IMR-90 (cell line): ENCODE data around the gene RNF144A. TPM values are rescaled to one million over a fixed set of nuclear protein-coding genes. Genes with fewer than 3 reads are reported as not detected.

Source experiments
- ATAC-seq: fragments of 200-7000 bp; cut with Tn5 transposase; 2 replicates; pipeline ENCODE4 v1.9.1; 2020; ENCODE audit warnings: low read depth, mild to moderate bottlenecking, moderate library complexity
- BruUV-seq: library from RNA; stranded (reverse); fragments of 400-500 nt; replicated peaks from 2 replicates; lab custom pipeline; 2021; lab: Mats Ljungman, UMichigan
- CTCF ChIA-PET: fragments of 300-600 bp; formaldehyde crosslinking; extraction: SDS; loops from one replicate; lab custom pipeline; 2021; ENCODE audit warnings: antibody characterized with exemption; lab: Yijun Ruan, JAX
- POLR2A ChIA-PET: fragments of 300-600 bp; sonication (Branson Sonifier 250); formaldehyde crosslinking; loops from one replicate; lab custom pipeline; 2022; ENCODE audit warnings: antibody characterized with exemption; ENCODE audit not compliant: unreplicated experiment; lab: Charles Lee
- DNase-seq: peaks from one replicate; pipeline ENCODE4 v3.0.0; 2013
- H2AFZ ChIP-seq: replicated peaks from 2 replicates; pipeline ENCODE3; 2013; ENCODE audit warnings: low read length, mild to moderate bottlenecking; ENCODE audit not compliant: poor library complexity
- H2AK5ac ChIP-seq: 2 replicates; pipeline ENCODE4 v1.6.1; 2013; ENCODE audit warnings: low read depth, low read length, inconsistent platforms
- H2AK9ac ChIP-seq: replicated peaks from 2 replicates; pipeline ENCODE3; 2013; ENCODE audit warnings: mild to moderate bottlenecking, low read depth, low read length, moderate library complexity; ENCODE audit not compliant: poor library complexity
- H2BK120ac ChIP-seq: 2 replicates; pipeline ENCODE4 v1.6.1; 2013; ENCODE audit warnings: low read depth, low read length, inconsistent platforms
- H2BK15ac ChIP-seq: 3 replicates; pipeline ENCODE4 v1.6.1; 2013; ENCODE audit warnings: low read depth, low read length, inconsistent platforms
- H2BK20ac ChIP-seq: 2 replicates; pipeline ENCODE4 v1.6.1; 2013; ENCODE audit warnings: low read depth, mild to moderate bottlenecking, inconsistent platforms, low read length, moderate library complexity
- H2BK5ac ChIP-seq: 2 replicates; pipeline ENCODE4 v1.6.1; 2013; ENCODE audit warnings: mild to moderate bottlenecking, low read depth, low read length, inconsistent platforms; ENCODE audit not compliant: poor library complexity, severe bottlenecking
- H3K14ac ChIP-seq: replicated peaks from 2 replicates; pipeline ENCODE4 v1.6.1; 2013; ENCODE audit warnings: low read depth, low read length, inconsistent platforms
- H3K18ac ChIP-seq: 2 replicates; pipeline ENCODE4 v1.6.1; 2013; ENCODE audit warnings: low read depth, low read length, control low read depth
- H3K23ac ChIP-seq: 2 replicates; pipeline ENCODE4 v1.6.1; 2013; ENCODE audit warnings: low read depth, low read length, inconsistent platforms
- H3K27ac ChIP-seq: 2 replicates; pipeline ENCODE4 v1.5.1; 2013; ENCODE audit warnings: mild to moderate bottlenecking, control low read depth, low read length; ENCODE audit not compliant: insufficient read depth
- H3K27me3 ChIP-seq: 2 replicates; pipeline ENCODE4 v1.6.1; 2013; ENCODE audit warnings: low read length; ENCODE audit not compliant: control insufficient read depth, insufficient read depth
- H3K36me3 ChIP-seq: 2 replicates; pipeline ENCODE4 v1.6.1; 2013; ENCODE audit warnings: low read length, mixed read lengths; ENCODE audit not compliant: control insufficient read depth, insufficient read depth
- H3K4ac ChIP-seq: 2 replicates; pipeline ENCODE4 v1.6.1; 2013; ENCODE audit warnings: low read depth, low read length, inconsistent platforms
- H3K4me1 ChIP-seq: 2 replicates; pipeline ENCODE4 v1.6.1; 2013; ENCODE audit warnings: low read length, mixed read lengths; ENCODE audit not compliant: control insufficient read depth, insufficient read depth
- H3K4me2 ChIP-seq: 2 replicates; pipeline ENCODE4 v1.6.1; 2013; ENCODE audit warnings: low read depth, mild to moderate bottlenecking, control low read depth, low read length, moderate library complexity
- H3K4me3 ChIP-seq: 2 replicates; pipeline ENCODE4 v1.5.1; 2013; ENCODE audit warnings: low read depth, mild to moderate bottlenecking, control low read depth, low read length, moderate library complexity; ENCODE audit not compliant: insufficient read depth
- H3K56ac ChIP-seq: 2 replicates; pipeline ENCODE4 v1.6.1; 2013; ENCODE audit warnings: low read length, inconsistent platforms; ENCODE audit not compliant: insufficient read depth; ENCODE audit errors: extremely low read depth
- H3K79me1 ChIP-seq, 2 experiments: 2 replicates each; pipeline ENCODE4 v1.6.1; 2013; ENCODE audit warnings: low read length in 2 of 2, inconsistent platforms in 1 of 2, low read depth in 1 of 2
- H3K9ac ChIP-seq: 2 replicates; pipeline ENCODE4 v1.6.1; 2013; ENCODE audit warnings: low read depth, low read length, control low read depth
- H3K9me1 ChIP-seq: 2 replicates; pipeline ENCODE4 v1.6.1; 2013; ENCODE audit warnings: low read length, inconsistent platforms; ENCODE audit not compliant: insufficient read depth
- H3K9me3 ChIP-seq: 2 replicates; pipeline ENCODE4 v1.6.1; 2013; ENCODE audit warnings: low read length; ENCODE audit not compliant: control insufficient read depth, insufficient read depth
- H4K20me1 ChIP-seq: 2 replicates; pipeline ENCODE4 v1.6.1; 2013; ENCODE audit warnings: low read length, inconsistent platforms; ENCODE audit not compliant: insufficient read depth
- H4K5ac ChIP-seq: 2 replicates; pipeline ENCODE4 v1.6.1; 2013; ENCODE audit warnings: mild to moderate bottlenecking, low read depth, low read length, control low read depth
- H4K8ac ChIP-seq, 2 experiments: 2 replicates each; pipeline ENCODE4 v1.6.1; 2013; ENCODE audit warnings: low read depth in 2 of 2, low read length in 2 of 2, control low read depth in 1 of 2, inconsistent platforms in 1 of 2
- H4K91ac ChIP-seq: 2 replicates; pipeline ENCODE4 v1.6.1; 2013; ENCODE audit warnings: low read depth, low read length, inconsistent platforms; ENCODE audit not compliant: insufficient read depth
- BHLHE40 ChIP-seq: fragments of 150-350 bp; IDR thresholded peaks from 2 replicates; pipeline ENCODE4 v1.6.1; 2016; ENCODE audit warnings: mild to moderate bottlenecking, low read depth, low read length
- CEBPB ChIP-seq: IDR thresholded peaks from 2 replicates; pipeline ENCODE4 v1.6.1; 2012; ENCODE audit warnings: low read depth, low read length, improper control_type of control experiment
- CHD1 ChIP-seq: IDR thresholded peaks from 2 replicates; pipeline ENCODE4 v1.6.1; 2012; ENCODE audit warnings: low read depth, low read length, improper control_type of control experiment
- CTCF ChIP-seq: conservative IDR thresholded peaks from 2 replicates; pipeline ENCODE4 v1.5.1; 2012; ENCODE audit warnings: mild to moderate bottlenecking, low read depth, low read length, improper control_type of control experiment
- FOS ChIP-seq: fragments of 150-350 bp; IDR thresholded peaks from 2 replicates; pipeline ENCODE4 v1.6.1; 2016; ENCODE audit warnings: low read depth, low read length
- MAFK ChIP-seq: IDR thresholded peaks from 2 replicates; pipeline ENCODE4 v1.6.1; 2012; ENCODE audit warnings: low read depth, low read length, improper control_type of control experiment
- MAZ ChIP-seq: IDR thresholded peaks from 2 replicates; pipeline ENCODE4 v1.6.1; 2012; ENCODE audit warnings: low read depth, mild to moderate bottlenecking, low read length, improper control_type of control experiment, moderate library complexity, borderline replicate concordance
- MXI1 ChIP-seq: IDR thresholded peaks from 2 replicates; pipeline ENCODE4 v1.6.1; 2012; ENCODE audit warnings: low read depth, mild to moderate bottlenecking, low read length, moderate library complexity, borderline replicate concordance
- NFE2L2 ChIP-seq: fragments of 150-350 bp; IDR thresholded peaks from 2 replicates; pipeline ENCODE4 v1.6.1; 2016; ENCODE audit warnings: low read depth, mild to moderate bottlenecking, low read length
- POLR2A ChIP-seq: IDR thresholded peaks from 2 replicates; pipeline ENCODE4 v1.6.1; 2012; ENCODE audit warnings: mild to moderate bottlenecking, low read depth, low read length
- RAD21 ChIP-seq: IDR thresholded peaks from 2 replicates; pipeline ENCODE4 v1.6.1; 2012; ENCODE audit warnings: low read length, improper control_type of control experiment
- RCOR1 ChIP-seq: IDR thresholded peaks from 2 replicates; pipeline ENCODE4 v1.6.1; 2012; ENCODE audit warnings: mild to moderate bottlenecking, low read length, improper control_type of control experiment; ENCODE audit not compliant: insufficient replicate concordance
- RFX5 ChIP-seq: IDR thresholded peaks from 2 replicates; pipeline ENCODE4 v1.8.0; 2012; ENCODE audit warnings: low read depth, mild to moderate bottlenecking, low read length, moderate library complexity
- SMC3 ChIP-seq: fragments of 150-350 bp; IDR thresholded peaks from 2 replicates; pipeline ENCODE4 v1.6.1; 2016; ENCODE audit warnings: low read depth, mild to moderate bottlenecking, antibody characterized with exemption, low read length, moderate library complexity
- USF2 ChIP-seq: fragments of 150-350 bp; IDR thresholded peaks from 2 replicates; pipeline ENCODE4 v1.6.1; 2017; ENCODE audit warnings: mild to moderate bottlenecking, antibody characterized with exemption, low read length, low read depth
- WGBS, 2 experiments: methylation state at CpG; one replicate each; pipeline versions ENCODE4 v1.1.5 to v1.1.7; 2013; ENCODE audit warnings: missing lambda C conversion rate in 2 of 2; ENCODE audit not compliant: insufficient read length in 1 of 2; ENCODE audit errors: extremely low coverage in 2 of 2; 5-methylcytosine and 5-hydroxymethylcytosine counted together
- dilution Hi-C: fragments of 300-500 bp; cut with HindIII; formaldehyde crosslinking; loops from one replicate; pipeline ENCODE4 v1.14.3; 2018; ENCODE audit warnings: low sequenced_read_pairs; ENCODE audit not compliant: unreplicated experiment
- in situ Hi-C: fragments of 300-500 bp; cut with MboI; formaldehyde crosslinking; loops from 3 replicates; pipeline ENCODE4 v1.14.3; 2019; ENCODE audit warnings: low sequenced_read_pairs, inconsistent platforms, mixed read lengths
- intact Hi-C: fragments of 100-400 bp; cut with micrococcal nuclease; formaldehyde crosslinking; loops from 2 replicates; pipeline ENCODE4 v1.10.0; 2022
- polyA plus RNA-seq, 3 experiments: library from polyadenylated mRNA; depleted of rRNA; stranded (reverse); fragments of >200 nt; gene quantifications; 2 replicates each; pipeline ENCODE4 v1.2.3, GENCODE V29; 2012; ENCODE audit warnings: low replicate concordance in 1 of 3
- total RNA-seq: library from RNA; depleted of rRNA; stranded (reverse); fragments of >200 nt; gene quantifications from 2 replicates; pipeline ENCODE4 v1.2.3, GENCODE V29; 2012
- TF ChIP-seq, protein P1 (sequence below): fragments of 150-350 bp; IDR thresholded peaks from 2 replicates; pipeline ENCODE4 v1.6.1; 2016; ENCODE audit warnings: low read depth, mild to moderate bottlenecking, low read length, moderate library complexity, borderline replicate concordance

Gene RNF144A
- total and polyA plus RNA-seq, 2 of the 4 experiments (the other 2 are of a cell fraction) = 0.18 to 0.26 TPM

DNA sequence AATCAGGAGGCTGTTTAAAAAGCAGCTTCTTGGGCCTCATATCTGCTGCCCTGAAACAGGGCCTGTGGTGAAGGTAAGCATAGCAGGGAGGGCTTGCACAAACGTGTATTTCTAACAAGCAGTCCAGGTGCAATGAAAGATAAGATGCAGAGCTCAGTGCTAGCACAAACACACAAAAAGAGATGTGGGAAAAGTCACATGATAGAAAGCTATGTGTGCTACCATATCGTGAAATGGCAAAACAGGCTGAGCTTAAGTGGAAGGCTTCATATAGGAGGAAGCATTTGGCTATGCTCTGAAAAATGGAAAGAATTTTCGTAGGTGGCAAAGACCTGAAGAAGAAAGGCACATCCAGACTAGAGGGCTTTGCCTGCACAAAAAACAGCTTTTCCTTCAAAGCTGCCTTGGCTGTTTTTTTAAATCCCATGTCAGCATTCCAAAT, 29.4 kb upstream of the RNF144A start:
- WGBS, 2 experiments = no CpG with 5 or more reads among the region's 3 CpGs
- H4K91ac ChIP-seq = no peak overlapping the region
- no TSS peak for BruUV-seq
- TF ChIP-seq MAFK (no peak), POLR2A (no peak), FOS (no peak), RFX5 (no peak), MAZ (no peak), USF2 (no peak), CTCF (no peak), BHLHE40 (no peak), CEBPB (no peak), RAD21 (no peak), MXI1 (no peak), NFE2L2 (no peak), RCOR1 (no peak), CHD1 (no peak), SMC3 (no peak)
- TF ChIP-seq, protein P1, sequence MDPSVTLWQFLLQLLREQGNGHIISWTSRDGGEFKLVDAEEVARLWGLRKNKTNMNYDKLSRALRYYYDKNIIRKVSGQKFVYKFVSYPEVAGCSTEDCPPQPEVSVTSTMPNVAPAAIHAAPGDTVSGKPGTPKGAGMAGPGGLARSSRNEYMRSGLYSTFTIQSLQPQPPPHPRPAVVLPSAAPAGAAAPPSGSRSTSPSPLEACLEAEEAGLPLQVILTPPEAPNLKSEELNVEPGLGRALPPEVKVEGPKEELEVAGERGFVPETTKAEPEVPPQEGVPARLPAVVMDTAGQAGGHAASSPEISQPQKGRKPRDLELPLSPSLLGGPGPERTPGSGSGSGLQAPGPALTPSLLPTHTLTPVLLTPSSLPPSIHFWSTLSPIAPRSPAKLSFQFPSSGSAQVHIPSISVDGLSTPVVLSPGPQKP = no peak
- no peak overlapping the region for H3K56ac ChIP-seq
- no peak overlapping the region for H3K14ac ChIP-seq
- no peak overlapping the region for H3K9ac ChIP-seq
- no peaks in the 10 kb centered on the region for H3K4me1 ChIP-seq
- dilution Hi-C loops (no loop called here), in situ Hi-C loops (no loop called here), intact Hi-C loops (no loop called here)
- no peak overlapping the region for H3K27ac ChIP-seq
- no peaks in the 10 kb centered on the region for H3K27me3 ChIP-seq
- H2BK15ac ChIP-seq = no peak overlapping the region
- no peak overlapping the region for H2AK5ac ChIP-seq
- H3K23ac ChIP-seq = no peak overlapping the region
- H2AFZ ChIP-seq = no peak overlapping the region
- no peak for DNase-seq
- H3K4me3 ChIP-seq = no peak overlapping the region
- no peak overlapping the region for H3K4ac ChIP-seq
- H4K8ac ChIP-seq = no peak overlapping the region
- H2BK20ac ChIP-seq = no peak overlapping the region
- H2BK5ac ChIP-seq = no peak overlapping the region
- no peak overlapping the region for H3K18ac ChIP-seq
- no peak for ATAC-seq
- H3K36me3 ChIP-seq = no peaks in the 10 kb centered on the region
- no peak overlapping the region for H3K4me2 ChIP-seq
- H2AK9ac ChIP-seq = no peak overlapping the region
- H4K20me1 ChIP-seq = no peaks in the 10 kb centered on the region
- CTCF ChIA-PET = interaction anchor here (1.2 kb wide), 1 partner anchor 9 kb away, joined by 4 read pairs; no protein-coding TSS in a partner anchor
- H2BK120ac ChIP-seq = no peak overlapping the region
- H3K9me1 ChIP-seq = no peaks in the 10 kb centered on the region
- no peak overlapping the region for H4K5ac ChIP-seq
- no peaks in the 10 kb centered on the region for H3K79me1 ChIP-seq
- H3K9me3 ChIP-seq = no peaks in the 10 kb centered on the region
- POLR2A ChIA-PET = no interaction called here
